HT-29 (cell line): Measurements from ENCODE around the gene TLE2. TPM values are rescaled to one million over a fixed set of nuclear protein-coding genes. Genes with fewer than 3 reads are reported as not detected.
"Not testable (repeated sequence)": the region's sequence is repeated elsewhere in the genome, so short reads cannot be mapped to it uniquely, and the experiment has no call there.

Experiments used
- DNase-seq: peaks from one replicate; pipeline ENCODE4 v3.0.0-alpha.2; 2015; ENCODE audit warnings: low spot score
- total RNA-seq: library from RNA; depleted of rRNA; stranded (reverse); fragments of >200 nt; shearing (Covaris generic); gene quantifications from 2 replicates; pipeline ENCODE4 v1.2.3, GENCODE V29; 2014

The TLE2 gene
- total RNA-seq, 1 experiment from 2014 or later: 1.1 TPM

DNA sequence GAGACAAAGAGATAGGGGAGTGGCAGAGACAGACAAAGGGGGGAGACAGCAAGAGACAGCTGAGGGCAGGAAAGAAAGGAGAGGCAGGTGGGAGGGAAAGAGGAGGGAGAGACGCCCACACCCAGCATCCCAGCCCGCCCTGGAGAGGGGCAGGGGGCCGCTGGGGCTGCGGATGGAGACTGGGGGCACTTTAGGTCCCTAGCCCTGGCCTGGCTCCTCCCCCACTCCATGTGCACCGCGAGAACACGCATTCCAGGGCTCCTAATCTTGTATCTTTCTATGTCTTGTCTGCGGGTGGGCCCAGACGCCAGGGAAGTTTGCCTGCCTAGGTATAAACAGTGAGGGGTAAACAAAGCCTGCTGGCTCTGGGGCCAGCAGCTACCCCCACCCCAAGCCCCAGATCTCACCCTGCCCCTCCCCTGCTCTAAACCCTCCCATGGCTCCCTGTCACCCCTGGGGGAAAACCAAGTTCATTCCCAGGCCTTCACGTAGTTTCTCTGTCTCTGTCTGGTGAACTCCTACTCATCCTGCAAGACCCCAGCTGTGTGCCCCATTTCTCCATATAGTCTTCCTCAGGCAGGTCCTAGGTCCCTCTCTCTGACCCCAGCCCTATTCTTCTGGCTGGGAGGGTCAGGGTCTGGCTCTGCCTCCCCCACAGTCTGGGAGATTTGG, 27.5 kb upstream of the TLE2 start:
- DNase-seq: peak; percentile 24

- peak; percentile 56 for DNase-seq
Observed at GRCh38 chr19:3055741-3056416, 26.8 kb upstream of the TLE2 start.

DNA sequence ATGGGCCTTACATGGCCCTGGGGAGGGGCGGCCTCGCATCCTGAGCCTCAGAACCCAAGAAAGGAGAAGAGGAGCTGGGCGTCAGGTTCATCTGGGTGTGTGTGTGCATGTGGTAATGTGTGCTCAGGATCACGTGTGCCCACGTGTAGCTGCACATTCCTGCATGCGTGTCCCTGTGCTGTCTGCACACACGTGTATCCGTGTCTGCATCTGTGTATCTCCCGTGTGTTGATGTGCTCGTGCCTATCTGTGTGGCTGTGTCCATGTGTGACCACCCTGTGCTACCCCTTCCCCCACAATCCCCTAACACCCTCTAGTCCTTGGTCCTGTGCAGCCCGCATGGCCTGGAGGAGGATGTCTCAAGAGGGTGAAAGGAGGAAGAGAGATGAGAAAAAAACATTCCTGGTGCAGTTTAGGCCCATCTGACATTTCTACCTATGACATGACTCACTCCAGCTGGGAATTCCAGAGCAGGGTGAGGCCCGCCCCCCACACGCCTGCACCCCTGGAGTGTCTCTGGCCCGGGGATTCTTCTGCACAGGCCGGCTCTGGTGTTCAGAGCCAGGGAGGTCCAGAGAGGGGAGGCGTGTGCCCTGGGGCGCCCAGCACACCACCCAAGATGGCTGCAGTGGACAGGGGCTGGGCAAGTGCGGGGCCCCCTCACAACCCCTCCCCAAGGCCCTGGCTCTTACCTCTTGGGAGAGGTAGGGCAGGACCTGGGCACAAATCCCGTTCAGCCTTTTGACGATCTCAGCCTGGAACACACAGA, 26.1 kb upstream of the TLE2 start:
- peak; percentile 36 for DNase-seq

GRCh38 chr19:3054265-3054971, 25.3 kb upstream of the TLE2 start:
- no peak for DNase-seq

DNA sequence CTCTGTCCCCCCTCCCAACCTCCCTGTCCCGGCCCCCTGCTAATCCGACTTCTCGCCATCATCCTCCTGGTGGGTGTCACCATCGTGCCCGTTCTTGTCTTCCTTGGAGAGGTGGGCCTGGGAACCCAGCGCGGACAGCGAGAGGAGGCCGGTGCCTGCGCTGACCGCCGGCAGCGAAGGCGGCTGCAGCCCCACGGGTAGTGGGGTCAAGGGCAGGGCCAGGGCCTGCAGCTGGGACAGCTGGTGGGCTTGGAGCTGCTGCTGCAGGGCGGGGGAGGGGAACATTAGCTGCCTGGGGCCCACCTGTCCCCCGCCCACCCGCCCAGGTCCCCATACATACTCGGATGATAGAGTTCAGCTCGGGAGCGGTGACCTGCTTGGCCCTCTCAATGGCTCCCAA, 24.7 kb upstream of the TLE2 start:
- DNase-seq: no peak

DNA sequence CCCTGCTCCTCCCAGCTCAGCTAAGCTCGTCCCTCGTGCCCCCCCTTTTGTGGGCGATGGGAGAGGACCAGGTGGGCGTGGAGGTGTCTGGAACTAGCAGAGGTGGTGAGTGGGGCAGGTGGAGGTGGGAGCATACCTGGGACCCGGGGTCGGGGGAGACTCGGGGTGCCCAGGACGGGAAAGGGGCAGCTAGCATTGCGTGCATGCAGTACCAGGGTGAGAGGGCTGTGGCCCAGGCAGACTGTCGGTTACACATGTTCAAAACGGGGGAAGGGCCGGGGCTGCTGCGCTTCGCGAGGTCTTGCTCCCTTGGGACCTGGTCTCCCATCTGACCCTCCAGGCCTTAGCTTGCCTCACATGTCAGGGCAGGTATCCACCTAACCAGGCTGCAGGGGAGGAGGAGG, 24.1 kb upstream of the TLE2 start:
- DNase-seq: no peak

DNA sequence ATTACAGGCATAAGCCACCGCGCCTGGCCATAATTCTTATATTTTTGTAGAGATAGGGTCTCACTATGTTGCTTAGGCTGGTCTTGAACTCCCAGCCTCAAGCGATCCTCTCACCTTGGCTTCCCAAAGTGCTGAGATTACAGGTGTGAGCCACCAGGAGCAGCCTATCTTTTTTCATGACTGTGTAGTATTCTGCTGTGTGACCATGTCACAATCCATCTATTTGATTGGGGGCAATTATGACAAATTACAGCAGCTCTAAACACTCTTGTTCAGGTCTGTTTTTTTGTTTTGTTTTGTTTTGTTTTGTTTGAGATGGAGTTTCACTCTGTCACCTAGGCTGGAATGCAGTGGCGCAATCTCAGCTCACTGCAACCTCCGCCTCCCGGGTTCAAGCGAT, 20.9 kb upstream of the TLE2 start:
- DNase-seq: not testable (repeated sequence)

DNA sequence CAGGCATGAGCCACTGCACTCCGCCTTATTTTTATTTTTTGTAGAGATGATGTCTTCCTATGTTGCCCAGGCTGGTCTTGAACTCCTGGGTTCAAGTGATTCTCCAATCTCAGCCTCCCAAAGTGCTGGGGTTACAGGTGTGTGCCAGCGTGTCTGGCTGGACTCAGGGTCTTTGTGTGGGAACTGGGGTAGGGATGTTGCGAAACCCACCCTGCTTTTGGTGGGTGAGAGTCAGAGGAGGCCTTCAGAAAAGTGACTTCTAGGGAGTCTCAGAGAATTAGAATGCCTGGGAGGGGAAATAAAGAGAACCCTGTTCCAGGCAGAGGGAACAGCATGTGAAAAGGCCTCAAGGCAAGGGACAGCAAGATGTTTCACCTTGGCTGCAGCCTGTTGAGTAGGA, 20.0 kb upstream of the TLE2 start:
- no peak for DNase-seq

DNA sequence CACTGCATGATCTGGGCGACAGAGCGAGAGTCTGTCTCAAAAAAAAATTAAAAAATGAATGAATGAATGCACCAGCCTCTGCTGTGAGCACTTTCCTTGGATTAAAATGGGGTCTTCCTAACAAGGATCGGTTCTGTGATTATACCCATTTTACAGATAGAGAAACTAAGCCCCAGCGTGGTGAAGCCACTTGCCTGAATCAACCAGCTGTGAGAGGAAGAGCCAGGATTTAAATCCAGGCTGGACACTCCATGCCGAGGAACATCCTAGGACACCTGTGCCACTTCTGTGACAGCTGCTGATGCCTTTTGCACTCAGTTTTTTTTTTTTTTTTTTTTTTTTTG, 19.1 kb upstream of the TLE2 start:
- no peak for DNase-seq

GRCh38 chr19:3047496-3048189, 18.6 kb upstream of the TLE2 start:
- peak; percentile 29 for DNase-seq

GRCh38 chr19:3046698-3047495, 17.8 kb upstream of the TLE2 start:
- DNase-seq: no peak

GRCh38 chr19:3045885-3046697, 17.0 kb upstream of the TLE2 start:
- DNase-seq: no peak

- DNase-seq: no peak
Observed at GRCh38 chr19:3045191-3045590, 16.1 kb upstream of the TLE2 start.

DNA sequence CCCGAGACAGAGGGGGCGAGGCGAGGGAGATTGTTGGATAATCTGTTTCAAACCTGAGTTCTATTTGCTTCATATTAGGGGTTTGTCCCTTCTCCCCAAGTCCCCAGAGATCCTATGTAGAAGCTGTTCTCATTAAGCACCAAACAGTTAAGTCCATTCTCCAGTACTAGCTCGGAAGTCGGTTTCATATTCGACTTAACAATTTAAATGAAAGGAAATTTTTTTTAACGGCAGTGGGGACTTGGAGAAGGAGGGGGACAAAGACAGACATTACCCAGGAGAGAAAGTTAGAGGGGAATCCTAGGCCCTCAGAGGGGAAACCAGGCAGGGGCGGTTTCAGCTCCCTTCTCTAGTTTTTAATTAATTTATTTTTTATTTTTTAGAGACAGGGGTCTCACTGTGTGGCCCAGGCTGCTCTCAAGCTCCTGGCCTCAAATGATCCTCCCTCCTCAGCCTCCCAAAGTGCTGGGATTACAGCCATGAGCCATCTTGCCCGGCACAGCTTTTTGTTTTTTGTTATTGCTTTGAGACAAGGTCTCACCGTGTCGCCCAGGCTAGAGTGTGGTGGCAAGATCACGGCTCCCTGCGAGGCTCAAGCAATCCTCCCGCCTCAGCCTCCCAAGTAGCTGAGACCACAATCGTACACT, 13.7 kb upstream of the TLE2 start:
- no peak for DNase-seq

DNA sequence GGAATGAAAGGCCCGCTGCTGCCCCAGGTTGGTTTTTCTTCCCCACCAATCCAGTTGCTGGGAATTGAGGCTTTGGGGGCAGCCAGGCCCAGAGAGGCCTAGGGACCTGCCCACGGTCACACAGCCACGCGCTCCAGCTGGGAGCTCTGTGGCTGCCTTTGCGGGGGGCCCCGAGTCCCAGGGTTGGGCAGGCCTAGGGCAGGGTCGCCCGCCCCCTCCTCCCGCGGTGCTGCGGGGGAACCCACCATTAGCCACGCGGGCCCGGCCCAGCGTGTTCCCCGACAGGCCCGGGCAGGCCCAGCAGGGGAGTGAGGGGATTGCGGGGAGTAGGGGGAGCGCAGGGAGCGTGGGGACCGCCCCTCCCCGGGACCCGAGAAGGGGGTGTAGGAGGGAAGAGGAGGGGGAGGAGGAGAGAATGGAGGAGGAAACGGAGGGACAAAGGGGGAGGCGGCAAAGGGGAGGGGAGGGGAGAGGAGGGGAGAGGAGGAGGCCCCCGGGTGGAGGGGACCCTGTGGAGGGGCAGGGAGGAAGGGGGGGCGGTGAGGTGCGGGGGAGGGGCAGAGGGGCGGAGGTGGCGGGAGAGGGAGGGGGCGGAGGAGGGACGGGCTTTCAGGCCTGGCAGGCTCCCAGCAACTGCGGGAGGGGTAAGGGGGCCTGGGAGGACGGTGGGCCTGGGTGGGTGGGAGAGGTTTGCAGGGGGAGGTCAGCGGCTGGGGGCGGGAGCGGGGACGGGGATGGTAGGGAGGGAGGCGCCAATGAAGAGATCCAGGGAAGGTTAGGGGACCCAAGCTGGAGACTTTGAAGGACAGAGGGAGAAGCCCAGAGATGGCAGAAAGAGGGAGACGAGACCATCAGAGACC, 12.9 kb upstream of the TLE2 start:
- no peak for DNase-seq

DNA sequence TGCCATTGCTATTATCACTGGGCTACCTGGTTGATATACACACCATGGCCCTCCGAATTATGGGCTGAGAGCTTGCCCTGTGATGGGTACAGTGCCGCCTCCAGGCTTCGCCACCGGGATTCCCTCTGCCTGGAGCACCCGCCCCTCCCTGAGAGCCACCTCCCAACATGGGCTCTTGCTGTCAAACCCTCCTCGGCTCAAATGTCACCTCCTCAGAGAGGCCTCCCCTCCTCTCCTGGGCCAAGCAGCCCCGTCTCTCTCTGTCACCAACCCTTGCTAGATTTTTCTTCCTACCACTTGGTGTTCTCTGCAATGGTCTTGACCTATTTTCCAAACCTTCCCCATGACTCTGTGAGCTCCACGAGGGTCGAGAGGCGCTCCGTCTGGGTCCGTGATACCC, 12.2 kb upstream of the TLE2 start:
- DNase-seq: no peak

- DNase-seq: peak; percentile 30
Observed at GRCh38 chr19:3039641-3040077, 10.6 kb upstream of the TLE2 start.

GRCh38 chr19:3039125-3039524, 10.0 kb upstream of the TLE2 start:
- no peak for DNase-seq
